HPDE6-E6E7 (cell line): Measurements from ENCODE around the gene STYXL1.
"Not testable (repeated sequence)": the region's sequence is repeated elsewhere in the genome, so short reads cannot be mapped to it uniquely, and the experiment has no call there.

Experiments
- DNase-seq: peaks from one replicate; pipeline ENCODE4 v3.0.0; 2011; ENCODE audit warnings: missing footprints; ENCODE audit errors: extremely low spot score

Gene STYXL1

DNA sequence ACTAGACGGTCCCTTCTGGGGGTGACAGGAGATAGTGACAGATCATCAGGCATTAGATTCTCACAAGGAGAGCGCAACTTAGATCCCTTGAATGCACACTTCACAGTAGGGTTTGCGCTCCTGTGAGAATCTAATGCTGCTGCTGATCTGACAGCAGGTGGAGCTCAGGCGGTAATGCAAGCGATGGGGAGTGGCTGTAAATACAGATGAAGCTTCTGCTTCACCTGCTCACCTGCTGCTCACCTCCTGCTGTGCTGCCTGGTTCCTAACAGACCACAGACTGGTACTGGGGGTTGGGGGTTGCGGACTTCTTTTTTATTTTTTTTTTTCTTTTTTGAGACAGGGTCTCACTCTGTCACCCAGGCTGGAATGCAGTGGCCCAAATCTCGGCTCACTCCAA lies 18.1 kb downstream of the STYXL1 start:
- DNase-seq, result not testable (repeated sequence)

DNA sequence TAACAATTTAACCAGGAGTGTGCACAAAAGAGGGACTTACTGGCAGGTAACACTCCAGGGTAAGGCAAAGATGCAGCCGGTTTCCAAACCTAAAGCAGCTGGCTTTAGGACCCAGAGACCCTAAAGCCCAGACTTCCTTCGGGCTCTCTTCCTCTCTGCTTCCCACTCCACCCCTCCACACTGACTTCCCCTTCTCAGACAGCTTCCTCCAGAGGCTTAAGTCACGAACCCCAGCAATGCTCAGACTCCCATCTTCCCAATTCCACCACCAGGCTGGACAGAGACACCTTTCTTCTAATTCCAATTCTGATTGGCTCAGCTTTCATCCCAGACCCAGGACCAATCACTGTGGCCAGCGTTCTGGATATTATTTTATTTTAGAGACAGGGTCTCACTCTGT lies 24.8 kb downstream of the STYXL1 start:
- DNase-seq, result no peak

DNA sequence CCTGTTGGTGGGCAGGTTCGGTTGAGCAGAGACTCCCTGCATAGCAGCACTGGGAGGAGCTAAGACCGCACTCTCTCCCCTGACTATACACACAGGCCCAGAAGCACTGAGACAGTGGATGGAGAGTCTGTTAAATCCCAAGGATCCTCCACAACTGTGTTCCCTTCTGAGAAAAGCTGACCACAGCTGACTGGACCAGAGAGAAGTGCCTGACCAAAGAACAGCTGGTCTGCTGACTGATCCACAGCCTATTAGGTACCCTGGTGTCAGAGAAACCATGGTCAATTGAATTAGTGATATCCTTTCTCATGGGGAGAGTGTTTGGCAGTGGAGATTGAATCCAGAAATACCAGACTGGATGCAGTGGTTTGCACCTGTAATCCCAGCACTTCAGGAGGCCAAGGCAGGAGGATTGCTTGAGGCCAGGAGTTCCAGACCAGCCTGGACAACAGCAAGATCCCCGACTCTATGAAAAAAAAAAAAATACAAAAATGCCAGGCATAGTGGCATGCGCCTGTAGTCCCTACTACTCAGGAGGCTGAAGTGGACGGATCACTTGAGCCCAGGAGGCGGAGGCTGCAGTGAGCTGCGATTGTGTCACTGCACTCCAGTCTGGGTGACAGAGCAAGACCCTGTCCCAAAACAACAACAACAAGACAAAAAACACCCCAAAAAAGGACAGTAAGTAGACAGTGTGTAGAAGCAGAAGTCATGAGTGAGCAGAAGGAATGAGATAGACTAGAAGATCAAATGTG lies 25.6 kb downstream of the STYXL1 start:
- no peak for DNase-seq

DNA sequence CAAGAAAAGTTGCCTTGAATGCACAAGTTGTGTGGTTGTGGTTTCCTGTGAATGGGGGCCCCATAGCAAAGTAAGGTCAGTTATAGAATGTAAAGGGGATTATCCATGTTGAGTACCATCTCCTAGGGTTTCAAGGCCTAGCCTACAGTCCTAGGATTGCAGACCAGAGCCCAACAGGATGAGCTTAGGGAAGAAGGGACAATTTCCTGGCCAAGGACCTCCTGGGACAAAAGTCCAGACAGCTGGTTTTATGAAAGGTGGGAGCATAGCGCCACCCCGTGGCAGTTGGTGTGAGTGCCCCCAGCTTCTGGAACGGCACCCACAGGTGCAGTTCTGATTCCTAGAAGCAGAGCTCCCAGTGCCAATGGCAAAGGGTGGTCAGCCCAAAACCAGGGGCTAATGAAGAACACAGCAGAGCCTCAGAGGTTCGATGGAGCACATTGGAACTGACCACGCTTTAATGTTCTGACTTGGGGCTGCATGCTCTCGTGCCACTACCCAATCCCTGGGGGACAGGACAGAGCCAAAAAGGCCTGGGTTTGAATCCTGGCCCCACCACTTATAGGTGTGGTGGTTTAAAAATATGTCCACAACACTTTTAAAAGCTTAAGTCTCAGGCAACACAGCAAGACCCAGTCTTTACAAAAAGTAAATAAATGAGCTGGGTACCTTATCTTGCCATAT lies 27.6 kb downstream of the STYXL1 start:
- DNase-seq, result peak; percentile 52

DNA sequence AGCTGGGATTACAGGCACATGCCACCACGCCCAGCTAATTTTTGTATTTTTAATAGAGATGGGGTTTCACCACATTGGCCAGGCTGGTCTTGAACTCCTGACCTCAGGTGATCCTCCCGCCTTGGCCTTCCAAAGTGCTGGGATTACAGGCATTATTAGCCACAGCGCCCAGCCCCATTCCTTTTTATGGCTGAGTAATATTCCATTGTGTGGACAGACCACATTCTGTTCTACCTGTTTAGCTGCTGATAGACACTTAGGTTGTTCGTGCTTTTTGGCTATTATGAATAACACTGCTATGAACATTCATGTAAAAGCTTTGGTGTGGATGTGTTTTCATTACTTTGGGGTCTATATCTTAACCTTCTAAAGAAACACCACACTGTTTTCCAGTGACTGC lies 29.3 kb downstream of the STYXL1 start:
- DNase-seq, result not testable (repeated sequence)

DNA sequence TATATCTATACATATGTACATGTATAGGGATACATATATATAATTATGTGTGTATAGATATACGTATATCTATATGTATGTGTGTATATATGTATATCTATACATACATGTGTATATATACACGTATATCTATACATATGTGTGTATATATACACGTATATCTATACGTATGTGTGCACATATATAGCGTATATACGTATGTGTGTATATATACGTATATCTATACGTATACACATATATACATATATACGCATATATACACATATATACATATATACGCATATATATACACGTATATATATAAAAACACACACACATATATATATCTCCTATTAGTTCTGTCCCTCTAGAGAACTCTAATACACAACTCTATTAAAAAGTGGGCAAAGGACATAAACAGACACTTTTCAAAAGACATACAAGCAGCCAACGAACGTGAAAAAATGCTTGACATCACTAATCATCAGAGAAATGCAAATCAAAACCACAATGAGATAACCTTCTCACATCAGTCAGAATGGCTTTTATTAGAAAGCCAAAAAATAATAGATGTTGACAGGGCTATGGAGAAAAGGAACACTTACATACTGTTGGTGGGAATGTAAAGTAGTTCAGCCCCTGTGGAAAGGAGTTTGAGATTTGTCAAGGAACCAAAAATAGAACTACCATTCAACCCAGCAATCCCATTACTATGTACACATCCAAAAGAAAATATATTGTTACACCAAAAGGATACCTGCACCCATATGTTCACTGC lies 31.4 kb downstream of the STYXL1 start:
- no peak for DNase-seq

DNA sequence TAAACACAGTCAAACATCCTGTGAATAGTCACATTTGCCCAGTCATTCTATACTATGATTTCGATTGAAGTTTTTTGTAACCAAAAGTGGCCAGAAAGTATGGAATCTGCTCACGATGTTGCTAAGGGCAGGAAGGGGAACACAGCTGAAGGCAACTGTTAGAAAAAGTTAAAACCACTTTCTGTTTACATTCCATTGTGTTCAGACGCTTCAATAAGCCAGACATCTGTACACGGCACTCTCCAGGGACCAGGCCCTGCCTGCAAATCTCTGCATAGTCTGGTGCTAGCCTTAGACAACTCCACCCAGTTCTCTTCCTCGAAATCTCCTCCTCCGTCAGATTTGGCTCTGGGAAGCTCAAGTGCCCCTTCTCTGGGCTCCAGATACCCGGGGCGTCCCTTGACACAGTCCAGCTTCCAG lies 36.3 kb downstream of the STYXL1 start:
- DNase-seq, result no peak

DNA sequence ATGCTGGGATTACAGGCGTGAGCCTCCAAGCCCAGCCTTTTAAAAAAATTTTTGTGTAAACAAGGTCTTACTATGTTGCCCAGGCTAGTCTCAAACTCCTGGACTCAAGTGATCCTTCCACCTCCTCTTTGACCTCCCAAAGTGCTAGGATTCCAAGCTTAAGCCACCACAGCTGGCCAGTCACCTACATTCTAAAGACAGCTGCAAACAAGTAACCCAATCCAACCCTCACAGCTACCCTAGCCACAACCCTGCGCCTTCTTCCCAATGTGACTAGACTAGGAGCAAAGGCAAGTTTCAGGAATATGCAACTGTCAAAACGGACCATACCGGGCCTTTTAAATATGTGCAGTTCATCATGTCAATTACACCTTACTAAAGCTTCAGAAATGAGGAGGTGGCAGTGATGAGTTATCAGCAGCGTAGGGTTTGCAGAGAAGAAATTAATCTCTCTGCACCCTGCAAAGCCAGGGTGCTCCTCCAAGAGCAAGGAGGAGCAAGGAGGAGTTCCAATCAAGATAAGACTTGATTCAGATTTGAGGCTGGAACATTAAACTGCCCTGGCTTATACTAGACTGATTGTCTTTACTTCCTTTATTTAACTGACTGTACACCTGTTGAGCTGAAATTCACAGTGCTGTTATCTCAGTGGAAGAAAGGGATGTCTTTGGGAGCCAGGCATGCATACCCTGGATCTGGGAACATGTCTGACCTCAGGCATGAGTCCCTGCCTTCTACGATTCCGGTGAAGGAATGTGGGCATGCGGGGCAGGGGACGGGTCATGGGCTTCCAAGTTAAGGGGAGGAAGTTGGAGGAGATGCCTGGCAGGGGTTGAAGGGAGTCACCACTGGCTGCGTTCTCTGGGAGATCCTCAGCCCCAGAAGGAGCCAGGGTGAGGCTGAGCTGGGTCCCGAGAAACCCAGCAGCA lies 37.9 kb downstream of the STYXL1 start:
- no peak for DNase-seq

DNA sequence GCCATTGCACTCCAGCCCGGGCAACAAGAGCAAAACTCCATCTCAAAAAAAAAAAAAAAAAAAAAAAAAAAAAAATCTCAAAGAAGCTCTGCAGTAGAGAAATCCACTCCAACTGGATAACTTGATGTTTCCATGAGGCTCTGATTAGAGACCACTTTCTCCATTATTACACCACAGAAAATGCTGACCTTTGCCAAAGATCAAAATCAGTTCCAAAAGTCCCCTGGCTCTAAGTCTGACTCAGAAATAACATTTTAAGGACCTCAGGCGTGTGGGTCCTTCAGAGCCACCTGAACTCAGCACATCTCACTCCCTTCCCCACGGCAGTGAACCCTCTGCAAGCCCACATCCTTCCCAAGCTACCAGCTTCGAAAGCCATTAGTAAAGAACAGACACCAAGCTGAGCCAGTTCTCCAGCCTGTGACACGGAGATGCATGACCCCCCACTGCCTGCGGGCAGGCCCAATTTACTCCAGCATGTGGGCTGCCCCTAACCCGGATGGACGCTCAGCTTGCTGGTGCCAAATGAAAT lies 39.6 kb downstream of the STYXL1 start:
- DNase-seq, result no peak

DNA sequence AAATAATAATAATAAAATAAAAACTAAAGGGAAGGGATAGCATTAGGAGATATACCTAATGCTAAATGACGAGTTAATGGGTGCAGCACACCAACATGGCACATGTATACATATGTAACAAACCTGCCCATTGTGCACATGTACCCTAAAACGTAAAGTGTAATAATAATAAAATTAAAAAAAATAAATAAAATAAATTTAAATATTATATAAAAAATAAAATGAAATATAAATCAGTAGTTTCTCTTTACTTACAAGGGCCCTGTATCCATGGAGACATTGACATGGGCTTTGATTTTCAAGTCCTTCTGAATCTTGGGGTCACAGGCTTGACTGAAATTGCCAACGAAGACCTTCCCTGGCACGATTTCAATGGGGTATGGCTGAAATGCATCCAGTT lies 42.8 kb downstream of the STYXL1 start:
- not testable (repeated sequence) for DNase-seq

DNA sequence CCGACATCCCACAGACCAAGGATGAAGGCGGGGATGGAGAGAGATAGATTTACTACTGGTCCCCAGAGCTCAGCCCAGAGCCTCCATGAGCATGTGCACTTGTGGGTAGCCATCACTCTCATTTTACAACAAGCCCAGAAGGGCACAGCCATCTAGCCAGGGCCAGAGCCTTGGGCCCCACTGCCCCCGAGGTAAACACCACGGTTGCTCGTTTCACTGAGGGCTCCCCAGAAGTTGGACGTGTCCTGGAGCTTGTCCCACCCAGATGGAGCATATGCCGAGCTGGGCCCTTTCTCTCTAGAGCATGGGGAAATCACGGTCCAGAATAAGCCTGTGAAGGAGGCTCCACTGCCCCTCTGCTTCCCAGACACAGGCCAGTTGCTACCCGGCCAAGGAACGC lies 44.4 kb downstream of the STYXL1 start:
- DNase-seq, result no peak

DNA sequence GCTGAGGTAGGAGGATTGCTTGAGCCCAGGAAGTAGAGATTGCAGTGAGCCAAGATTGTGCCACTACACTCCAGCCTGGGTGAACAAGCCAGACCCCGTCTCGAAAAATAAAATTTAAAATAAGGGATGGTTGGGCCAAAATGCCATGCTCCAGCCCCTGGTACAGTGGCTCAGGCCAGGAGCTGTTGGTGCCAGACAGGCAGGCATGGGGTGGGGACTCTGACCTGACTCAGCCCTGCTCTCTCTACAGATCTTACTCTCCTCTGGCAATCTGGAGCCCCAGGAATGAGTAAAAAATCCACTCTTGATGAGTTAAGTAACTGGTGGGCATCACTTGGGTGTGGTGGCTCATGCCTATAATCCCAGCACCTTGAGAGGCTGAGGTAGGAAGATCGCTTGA lies 45.0 kb downstream of the STYXL1 start:
- no peak for DNase-seq

DNA sequence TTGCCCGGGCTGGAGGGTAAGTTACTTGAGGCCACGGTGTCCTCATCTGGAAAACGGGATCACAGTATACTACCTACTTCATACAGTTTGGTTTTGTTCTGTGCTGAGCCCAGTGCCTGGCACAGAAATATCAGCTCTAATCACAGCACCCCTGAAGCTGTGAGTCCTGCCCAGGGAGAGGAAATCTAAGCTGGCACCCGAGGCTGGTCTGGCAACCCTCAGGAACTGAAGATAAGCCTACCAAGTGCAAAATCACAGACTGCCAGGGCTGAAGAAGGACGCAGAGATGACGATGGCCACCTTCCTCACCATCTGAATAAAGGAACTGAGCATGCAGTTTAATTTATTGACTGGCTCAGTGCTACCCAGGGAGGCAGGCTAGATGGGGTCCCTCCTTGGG lies 45.7 kb downstream of the STYXL1 start:
- DNase-seq, result no peak

DNA sequence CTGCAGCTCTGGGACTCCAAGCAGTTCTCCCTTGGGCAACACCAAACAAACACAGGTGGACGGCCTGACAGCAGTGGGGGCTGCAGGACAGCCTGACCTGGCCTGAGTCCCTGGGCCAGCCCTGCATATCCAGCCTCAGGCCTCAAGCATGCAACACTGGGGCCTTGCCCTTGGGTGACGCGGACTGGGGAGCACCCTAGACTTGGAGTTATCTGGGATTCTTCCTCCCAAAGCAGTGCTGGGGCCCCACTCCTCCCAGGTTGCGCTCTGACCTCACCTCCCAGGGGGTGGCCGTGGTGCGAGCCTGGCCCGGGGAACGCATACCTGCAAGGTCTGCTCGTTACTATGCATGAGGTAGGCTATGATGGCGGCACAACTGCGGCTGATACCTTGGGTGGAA lies 47.2 kb downstream of the STYXL1 start:
- no peak for DNase-seq

DNA sequence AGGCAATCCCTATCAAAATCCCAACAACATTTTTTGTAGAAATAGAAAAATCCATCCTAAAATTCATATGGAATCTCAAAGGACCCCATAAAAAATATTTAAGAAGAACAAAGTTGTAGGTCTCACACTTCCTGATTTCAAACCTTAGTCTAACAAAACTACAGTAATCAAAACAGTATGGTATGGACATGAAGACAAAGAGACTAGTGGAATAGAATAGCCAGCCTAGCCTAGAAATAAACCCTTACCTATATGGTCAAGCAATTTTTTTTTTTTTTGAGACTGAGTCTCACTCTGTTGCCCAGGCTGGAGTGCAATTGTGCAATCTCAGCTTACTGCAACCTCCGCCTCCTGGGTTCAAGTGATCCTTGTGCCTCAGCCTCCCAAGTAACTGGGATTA lies 49.8 kb downstream of the STYXL1 start:
- no peak for DNase-seq

DNA sequence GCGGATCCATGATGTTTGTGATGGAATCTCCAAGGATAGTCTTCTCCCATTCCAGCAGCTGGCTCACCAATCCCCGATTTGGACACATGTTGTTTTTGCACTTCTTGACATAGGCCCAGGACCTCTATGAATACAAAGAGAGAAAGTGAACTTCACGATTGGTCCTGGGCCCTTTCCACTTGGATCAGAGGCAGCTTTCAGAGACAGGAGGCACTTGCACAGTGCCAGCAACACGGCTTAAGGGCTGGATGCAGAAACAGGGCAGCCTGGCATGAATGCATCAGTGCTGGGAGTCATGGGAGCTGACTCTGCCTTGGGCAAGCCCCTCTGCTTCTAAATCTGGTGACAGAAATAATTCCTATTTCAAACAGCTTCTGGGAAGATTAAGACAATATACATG lies 51.3 kb downstream of the STYXL1 start:
- no peak for DNase-seq

DNA sequence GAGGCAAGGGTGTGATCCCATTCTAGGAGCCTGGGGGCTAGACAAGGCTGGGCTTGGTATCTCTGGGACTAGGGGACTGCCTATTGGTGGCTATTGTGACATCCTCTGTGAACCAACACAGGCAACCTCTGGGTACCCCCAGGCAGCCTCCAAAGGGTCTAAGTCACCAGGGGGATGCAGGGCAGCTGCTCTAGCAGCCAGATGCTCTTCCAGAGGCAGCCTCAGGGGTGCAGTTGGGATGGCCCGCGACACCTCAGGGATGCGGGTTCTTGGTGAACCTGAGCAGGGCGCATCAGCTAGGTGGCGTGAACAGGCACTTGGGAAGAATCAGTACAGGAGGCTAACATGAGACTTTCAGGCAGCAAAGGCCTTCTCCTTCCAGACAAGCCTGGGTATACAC lies 51.8 kb downstream of the STYXL1 start:
- no peak for DNase-seq

DNA sequence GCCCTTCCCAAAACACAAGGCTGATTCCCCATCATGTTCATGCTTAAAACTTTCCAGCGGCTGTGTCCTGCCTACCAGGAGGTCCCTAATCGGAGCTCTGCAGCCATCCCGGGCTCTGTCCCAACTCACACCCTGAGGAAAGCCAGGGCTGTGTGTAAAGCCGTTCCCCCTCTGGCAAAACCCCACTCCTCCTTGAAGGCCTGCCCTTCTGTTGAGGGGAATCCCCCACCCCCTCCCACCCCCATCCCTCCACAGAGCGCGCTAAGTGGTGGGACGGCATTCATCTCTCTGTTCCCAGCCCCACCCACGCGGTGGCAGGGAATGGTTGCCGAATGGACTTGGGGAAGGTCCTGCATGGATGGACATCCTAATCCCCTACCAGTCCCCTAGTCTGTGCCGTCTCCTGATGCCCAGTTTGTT lies 52.7 kb downstream of the STYXL1 start:
- DNase-seq, result no peak

DNA sequence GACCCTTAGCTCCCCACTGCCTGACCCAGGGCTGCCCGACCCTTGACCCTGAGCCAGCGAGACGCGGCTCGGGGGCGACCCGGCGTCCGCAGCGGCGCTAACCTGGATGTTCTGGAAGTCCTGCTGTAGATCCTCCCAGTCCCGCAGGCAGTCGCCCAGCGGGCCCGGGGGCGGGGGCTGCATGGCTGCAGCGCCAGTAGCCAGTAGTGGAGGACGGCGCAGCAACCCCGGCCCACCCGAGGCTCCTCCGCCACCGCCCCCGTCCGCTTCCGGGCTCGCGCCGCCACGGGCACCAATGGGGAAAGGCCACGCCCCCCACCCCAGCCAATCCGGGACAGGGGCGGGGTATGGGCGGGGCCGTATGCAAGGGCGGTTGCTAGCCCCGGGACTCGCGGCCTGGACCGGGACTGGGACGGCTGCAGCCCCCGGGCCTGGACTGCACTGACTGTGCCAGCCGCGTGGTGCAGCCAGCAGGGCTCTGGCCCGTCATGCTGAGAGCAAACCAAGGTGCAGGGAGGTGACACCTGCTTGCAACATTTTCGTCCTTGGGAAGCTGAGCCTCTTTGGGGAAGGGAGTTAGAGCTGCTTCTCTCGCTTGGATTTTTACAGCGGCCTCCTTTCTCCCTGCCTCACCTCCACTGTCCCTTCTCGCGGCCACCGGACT lies 53.3 kb downstream of the STYXL1 start, which contains the start of gene TMEM120A:
Gene TMEM120A (minus strand): TSS at position 208 of the 664 bp plus-strand sequence. CDS start 25 bp downstream, at position 183.
- peak; percentile 98 for DNase-seq

DNA sequence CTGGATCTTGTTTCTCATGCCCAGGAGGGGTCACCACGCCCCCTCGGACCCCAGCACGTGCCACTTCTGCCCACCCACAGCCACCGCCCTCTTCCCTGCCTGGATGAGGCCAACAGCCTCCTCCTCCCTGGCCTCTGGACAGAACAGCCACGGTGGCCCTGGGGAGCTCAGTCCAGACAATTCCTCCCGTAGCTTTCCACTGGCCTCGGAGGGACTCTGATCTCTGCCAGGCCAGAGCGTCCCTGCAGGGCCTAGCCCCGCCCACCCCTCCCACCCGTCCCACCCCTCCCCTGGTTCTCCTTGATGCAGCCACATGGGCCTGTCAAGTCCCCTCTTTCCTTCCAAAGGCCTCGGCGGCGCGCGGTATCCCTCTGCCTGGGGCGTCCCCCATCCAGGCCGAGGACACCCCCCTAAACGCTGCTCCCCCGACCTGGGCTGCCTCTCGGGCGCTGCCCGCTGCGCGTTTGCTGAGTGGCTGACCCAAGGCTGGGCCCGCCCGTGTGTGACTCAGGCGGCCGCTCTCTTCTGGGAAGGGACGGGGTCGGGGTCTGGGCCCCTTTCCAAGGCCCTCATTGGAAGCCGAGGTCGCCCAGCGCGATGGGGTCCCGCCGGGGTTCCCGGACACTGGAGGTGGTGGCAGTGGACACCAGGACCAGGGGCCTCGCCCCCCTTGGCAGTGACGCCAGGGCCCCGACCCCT lies 54.0 kb downstream of the STYXL1 start:
- DNase-seq, result no peak
